ENCODE data around the gene DMRTB1.

Gene DMRTB1

DNA sequence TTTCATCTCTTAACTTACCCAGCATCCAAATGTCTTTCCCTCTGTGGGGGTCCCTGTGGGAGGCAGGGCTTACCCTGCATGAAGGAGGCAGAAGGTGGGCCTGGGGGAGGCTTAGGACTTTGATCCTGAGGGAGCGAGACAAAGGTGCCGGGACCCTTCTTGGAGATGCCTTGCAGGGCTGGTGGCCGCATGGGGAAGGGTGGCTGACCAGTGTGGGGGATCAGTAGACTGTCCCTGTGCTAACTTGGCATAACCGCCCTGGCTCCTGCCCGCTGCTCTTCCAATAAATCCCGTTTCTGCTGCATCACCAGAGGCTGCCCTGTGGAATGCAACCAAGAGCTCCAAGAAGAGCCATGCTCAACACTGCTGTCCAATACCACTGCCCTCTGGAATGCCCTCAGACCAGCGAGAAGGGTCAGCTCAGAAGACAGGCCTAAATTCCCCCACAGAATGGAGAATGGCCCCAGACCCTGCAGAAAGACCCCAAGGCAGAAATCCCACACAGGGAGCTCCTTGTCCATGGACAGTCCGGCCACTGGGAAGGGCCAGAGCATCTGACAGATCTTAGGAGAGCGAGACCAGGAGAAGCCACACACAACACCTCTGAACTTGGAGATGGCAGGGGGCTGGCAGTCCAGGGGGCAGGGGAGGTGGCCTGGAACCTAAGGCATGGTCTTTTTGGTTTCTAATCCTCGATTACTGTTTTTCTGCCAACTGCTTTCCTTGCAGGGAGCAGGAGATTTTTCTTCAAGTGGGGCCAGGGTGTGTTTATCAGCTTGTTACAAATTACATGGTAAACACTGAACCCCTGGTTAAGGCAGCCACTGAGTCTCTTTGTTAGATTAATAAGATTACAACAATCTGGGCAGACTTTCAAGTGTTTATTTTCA is 46.7 kb upstream of the DMRTB1 start:
- Histone ChIP-seq H3K9me3 (ENCODE audit: severe bottlenecking) (no peaks in the 10 kb centered on the region), H3K27me3 (ENCODE audit: insufficient read depth, low read depth, severe bottlenecking) (no peaks in the 10 kb centered on the region), H3K27ac (no peak overlapping the region), H3K4me3 (ENCODE audit: low read depth, low read length) (no peak overlapping the region), H3K36me3 (no peaks in the 10 kb centered on the region)
- DNase-seq: no peak
- TF ChIP-seq CTCF (IDR thresholded peaks at IDR 0.05; ENCODE audit: low read depth, low read length): no peak

GRCh38 chr1:53413175-53414001 is 45.8 kb upstream of the DMRTB1 start:
- H3K27ac ChIP-seq: no peak overlapping the region
- no peaks in the 10 kb centered on the region for H3K27me3 ChIP-seq (ENCODE audit: insufficient read depth, low read depth, severe bottlenecking)
- no peak for DNase-seq
- H3K36me3 ChIP-seq: no peaks in the 10 kb centered on the region
- no peak overlapping the region for H3K4me3 ChIP-seq (ENCODE audit: low read depth, low read length)
- no peak for TF ChIP-seq CTCF (IDR thresholded peaks at IDR 0.05; ENCODE audit: low read depth, low read length)
- no peaks in the 10 kb centered on the region for H3K9me3 ChIP-seq (ENCODE audit: severe bottlenecking)

DNA sequence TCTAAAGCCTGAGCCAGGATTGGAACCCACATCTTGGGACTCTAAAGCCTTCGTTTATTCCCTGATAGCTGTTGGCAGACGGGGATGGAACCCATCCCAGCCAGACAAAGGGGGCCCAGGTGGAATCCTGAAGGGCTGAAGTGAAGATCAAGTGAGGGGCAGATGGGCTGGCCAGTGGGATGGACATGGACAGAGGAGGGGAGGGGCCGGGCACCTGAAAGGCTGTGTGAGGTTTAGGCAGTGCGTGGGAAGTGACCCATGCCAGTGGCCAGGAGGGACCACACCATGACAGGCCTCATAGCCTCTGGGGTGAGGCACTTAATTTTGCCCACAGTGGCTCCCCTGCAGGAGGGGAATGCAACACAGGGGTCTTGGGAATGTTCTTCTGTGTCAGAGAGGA is 44.6 kb upstream of the DMRTB1 start:
- Histone ChIP-seq H3K4me3 (ENCODE audit: low read depth, low read length) (no peak overlapping the region), H3K9me3 (ENCODE audit: severe bottlenecking) (no peaks in the 10 kb centered on the region), H3K36me3 (no peaks in the 10 kb centered on the region), H3K27me3 (ENCODE audit: insufficient read depth, low read depth, severe bottlenecking) (no peaks in the 10 kb centered on the region), H3K27ac (no peak overlapping the region)
- DNase-seq: no peak
- no peak for TF ChIP-seq CTCF (IDR thresholded peaks at IDR 0.05; ENCODE audit: low read depth, low read length)

DNA sequence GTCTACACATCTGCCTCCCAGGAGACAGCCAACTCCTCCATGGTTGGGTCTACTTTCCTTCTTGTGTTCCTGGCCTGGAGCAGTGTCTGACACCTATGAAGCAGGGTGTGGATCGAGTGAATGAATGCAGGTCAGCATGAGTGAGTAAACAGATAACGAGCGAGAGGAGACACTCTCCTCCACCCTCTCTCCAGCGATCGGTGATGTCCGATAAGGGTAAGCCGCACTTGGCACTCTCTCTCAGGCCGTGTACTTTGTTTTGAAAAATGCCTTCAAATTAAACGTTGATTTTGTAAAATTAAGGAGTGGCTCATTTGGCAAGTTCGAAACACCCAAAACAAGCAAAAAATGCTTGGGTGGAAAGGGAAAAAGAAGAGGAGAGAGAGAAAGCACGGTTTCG is 43.8 kb upstream of the DMRTB1 start:
- TF ChIP-seq CTCF (IDR thresholded peaks at IDR 0.05; ENCODE audit: low read depth, low read length): no peak
- H3K9me3 ChIP-seq (ENCODE audit: severe bottlenecking): no peaks in the 10 kb centered on the region
- H3K27me3 ChIP-seq (ENCODE audit: insufficient read depth, low read depth, severe bottlenecking): no peaks in the 10 kb centered on the region
- H3K36me3 ChIP-seq: no peaks in the 10 kb centered on the region
- no peak overlapping the region for H3K4me3 ChIP-seq (ENCODE audit: low read depth, low read length)
- H3K27ac ChIP-seq: no peak overlapping the region
- DNase-seq: no peak

- no peak for TF ChIP-seq CTCF (IDR thresholded peaks at IDR 0.05; ENCODE audit: low read depth, low read length)
- no peak overlapping the region for H3K4me3 ChIP-seq (ENCODE audit: low read depth, low read length)
- peaks cover 3% of the 10 kb centered on the region for H3K9me3 ChIP-seq (ENCODE audit: severe bottlenecking)
- DNase-seq: no peak
- H3K27me3 ChIP-seq (ENCODE audit: insufficient read depth, low read depth, severe bottlenecking): no peaks in the 10 kb centered on the region
- no peak overlapping the region for H3K27ac ChIP-seq
- no peaks in the 10 kb centered on the region for H3K36me3 ChIP-seq
These were observed 42.9 kb upstream of the DMRTB1 start for GRCh38 chr1:53416269-53416813.
